Right lobe of liver (tissue), 6 donors: ENCODE data around the gene PPP1R1B. TPM values are rescaled to one million over a fixed set of nuclear protein-coding genes. Genes with fewer than 3 reads are reported as not detected.

Source experiments
- ATAC-seq, 4 donors: fragments of 200-7000 bp; cut with Tn5 transposase; one replicate each; pipeline ENCODE4 v1.9.1; 2020; ENCODE audit warnings: mild to moderate bottlenecking in 4 of 4, moderate library complexity in 4 of 4
- DNase-seq, 3 donors: peaks; one replicate each; pipeline ENCODE4 v3.0.0-alpha.2; 2020
- H3K27ac ChIP-seq, 3 donors: fragments of 200-600 bp; one replicate each; pipeline ENCODE4 v1.8.0; 2022
- H3K27me3 ChIP-seq, 2 donors: fragments of 200-600 bp; one replicate each; pipeline ENCODE4 v1.8.0; 2022
- H3K36me3 ChIP-seq, 4 donors: fragments of 200-600 bp; sonication (generic) in 1 of 4; one replicate each; pipeline versions ENCODE4 v1.5.1 to v1.8.0; 2017 to 2022; ENCODE audit warnings: control low read depth in 1 of 4
- H3K4me1 ChIP-seq, 4 donors: fragments of 200-600 bp; sonication (generic) in 1 of 4; one replicate each; pipeline versions ENCODE4 v1.5.1 to v1.8.0; 2017 to 2022; ENCODE audit warnings: control low read depth in 1 of 4
- H3K4me3 ChIP-seq, 3 donors: fragments of 200-600 bp; one replicate each; pipeline ENCODE4 v1.8.0; 2022
- H3K9me3 ChIP-seq, 4 donors: fragments of 200-600 bp; sonication (generic) in 1 of 4; one replicate each; pipeline versions ENCODE4 v1.5.1 to v1.8.0; 2017 to 2022; ENCODE audit warnings: control low read depth in 1 of 4
- CTCF ChIP-seq, 4 donors: fragments of 200-600 bp in 3 of 4; fragments of 450-650 bp in 1 of 4; IDR thresholded peaks; one replicate each; pipeline versions ENCODE4 v1.5.1 to v1.8.0; 2016 to 2022; ENCODE audit warnings: antibody characterized with exemption in 4 of 4, mild to moderate bottlenecking in 2 of 4
- POLR2A ChIP-seq: fragments of 450-650 bp; IDR thresholded peaks from one replicate; pipeline ENCODE4 v1.6.1; 2017; ENCODE audit warnings: antibody characterized with exemption, mild to moderate bottlenecking
- WGBS: methylation state at CpG from one replicate; pipeline ENCODE4 v1.1.6; 2018; ENCODE audit warnings: low coverage, low lambda C conversion rate; ENCODE audit not compliant: insufficient coverage; ENCODE audit errors: missing lambda C conversion rate; 5-methylcytosine and 5-hydroxymethylcytosine counted together
- intact Hi-C, 2 donors: fragments of 100-400 bp; cut with DNase I; formaldehyde crosslinking; loops; one replicate each; pipeline versions ENCODE4 v1.11.2 to v1.14.1; 2022
- total RNA-seq, 6 experiments: library from RNA; depleted of rRNA in 2 of 6; stranded (reverse); fragments of >200 nt in 2 of 6; fragmentation: NEBNext Ultra II Directional in 3 of 6; extraction: Animal tissue kit (Norgen Biotek cat#: 25700) in 3 of 6; gene quantifications; one replicate each; pipeline versions ENCODE4 v1.1.0 to v1.2.4, GENCODE V29; 2016 to 2023
- donor health status: DM: no; HTN: yes; CAD: no.
- donor health status: DM: no; HTN: no; CAD: no.
- donor health status: DM: no; HTN: no; CAD: no.
- donor health status: DM: no; HTN: yes; CAD: no.
- donor health status: DM: no; HTN: yes; CAD: no.

PPP1R1B gene
- total RNA-seq, 6 experiments from 2014 or later = 0.46 TPM; not detected in 5

- intact Hi-C loops = loop anchor here (5.0 to 10.0 kb wide), 4 partner anchors 53 to 131 kb away; no protein-coding TSS in a partner anchor
- H3K36me3 ChIP-seq = no peaks in the 10 kb centered on the region
- H3K27ac ChIP-seq = no peak overlapping the region
- 4% methylated on average over 19 of the region's 26 CpGs for WGBS
- DNase-seq (peak; percentile 84 to 89 (median 84)), ATAC-seq (peak; percentile 84 to 93 (median 88))
- no peak for TF ChIP-seq POLR2A
- peak; percentile 99 to 100 (median 100) for TF ChIP-seq CTCF (IDR thresholded peaks at IDR 0.05)
- H3K27me3 ChIP-seq = peaks cover 0 to 1% of the 10 kb centered on the region in 2 donors
- H3K9me3 ChIP-seq = no peaks in the 10 kb centered on the region
- H3K4me3 ChIP-seq = no peak overlapping the region
- no peaks in the 10 kb centered on the region for H3K4me1 ChIP-seq
Measured at GRCh38 chr17:39621523-39622379, 5.0 kb upstream of the PPP1R1B start.

GRCh38 chr17:39622380-39623006 is 4.3 kb upstream of the PPP1R1B start:
- no peaks in the 10 kb centered on the region for H3K36me3 ChIP-seq
- H3K4me1 ChIP-seq = no peaks in the 10 kb centered on the region
- WGBS = 32% methylated on average over 16 of the region's 16 CpGs
- H3K27me3 ChIP-seq = peaks cover 0 to 9% of the 10 kb centered on the region in 2 donors
- no peaks in the 10 kb centered on the region for H3K9me3 ChIP-seq
- H3K4me3 ChIP-seq = no peak overlapping the region
- TF ChIP-seq POLR2A (no peak), CTCF (IDR thresholded peaks at IDR 0.05) (no peak)
- no peak for DNase-seq
- ATAC-seq = no peak
- intact Hi-C loops = loop anchor here (5.0 to 10.0 kb wide), 4 partner anchors 52 to 130 kb away; no protein-coding TSS in a partner anchor
- H3K27ac ChIP-seq = no peak overlapping the region

- WGBS = 0% methylated on average over 3 of the region's 16 CpGs
- DNase-seq = peak; percentile 85 to 91 (median 89)
- TF ChIP-seq CTCF (IDR thresholded peaks at IDR 0.05) = peak; percentile 90 to 97 (median 94)
- no peak for TF ChIP-seq POLR2A
- Histone ChIP-seq H3K27me3 (peaks cover 0 to 9% of the 10 kb centered on the region in 2 donors), H3K9me3 (no peaks in the 10 kb centered on the region), H3K36me3 (no peaks in the 10 kb centered on the region), H3K4me1 (no peaks in the 10 kb centered on the region), H3K4me3 (no peak overlapping the region), H3K27ac (no peak overlapping the region)
- ATAC-seq = peak; percentile 81 to 91 (median 85)
- intact Hi-C loops = loop anchor here (5.0 to 10.0 kb wide), 4 partner anchors 51 to 129 kb away; no protein-coding TSS in a partner anchor
Measured at GRCh38 chr17:39623356-39623950, 3.3 kb upstream of the PPP1R1B start.

- Histone ChIP-seq H3K27ac (no peak overlapping the region), H3K4me3 (no peak overlapping the region), H3K9me3 (no peaks in the 10 kb centered on the region), H3K36me3 (no peaks in the 10 kb centered on the region), H3K4me1 (no peaks in the 10 kb centered on the region), H3K27me3 (peaks cover 0 to 9% of the 10 kb centered on the region in 2 donors)
- 48% methylated on average over 8 of the region's 8 CpGs for WGBS
- ATAC-seq (no peak), DNase-seq (no peak)
- intact Hi-C loops = loop anchor here (5.0 to 10.0 kb wide), 4 partner anchors 50 to 128 kb away; no protein-coding TSS in a partner anchor
- TF ChIP-seq POLR2A (no peak), CTCF (IDR thresholded peaks at IDR 0.05) (no peak)
Measured at GRCh38 chr17:39624313-39624712, 2.4 kb upstream of the PPP1R1B start.
